HG03159 (cell line): Measurements from ENCODE around the gene OSMR.
"Not testable (repeated sequence)": the region's sequence is repeated elsewhere in the genome, so short reads cannot be mapped to it uniquely, and the experiment has no call there.

Experiments used
- ATAC-seq: cut with Tn5 transposase; IDR thresholded peaks from one replicate; pipeline ENCODE4 v1.9.1; 2021; ENCODE audit warnings: mild to moderate bottlenecking, moderate library complexity; ENCODE audit not compliant: unreplicated experiment

Gene OSMR

DNA sequence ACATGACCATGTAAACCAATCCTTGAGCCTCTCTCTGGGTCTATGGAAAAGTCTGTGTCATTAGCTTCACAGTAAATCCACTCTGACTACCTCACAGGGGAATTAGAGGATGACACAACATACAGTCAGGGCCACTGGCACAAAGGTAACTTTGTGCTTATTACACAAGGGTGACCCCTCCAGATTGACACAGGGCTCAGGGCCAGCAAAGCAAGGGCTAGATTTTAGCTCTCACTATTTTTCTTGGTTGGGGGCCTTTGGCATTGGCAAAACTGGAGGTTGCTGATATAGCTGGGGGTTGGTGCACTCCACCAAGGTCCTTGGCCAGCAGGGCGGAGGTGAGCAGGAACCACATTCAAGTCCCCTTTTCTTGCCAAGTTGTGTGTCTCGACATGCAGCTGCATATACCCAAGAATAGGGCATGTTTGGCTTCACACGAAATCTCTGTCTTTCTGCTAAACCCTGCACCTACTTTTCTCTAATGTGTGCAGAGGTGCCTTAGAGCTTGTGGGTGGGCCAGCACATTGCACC is 15.2 kb upstream of the OSMR start:
- ATAC-seq: no peak

DNA sequence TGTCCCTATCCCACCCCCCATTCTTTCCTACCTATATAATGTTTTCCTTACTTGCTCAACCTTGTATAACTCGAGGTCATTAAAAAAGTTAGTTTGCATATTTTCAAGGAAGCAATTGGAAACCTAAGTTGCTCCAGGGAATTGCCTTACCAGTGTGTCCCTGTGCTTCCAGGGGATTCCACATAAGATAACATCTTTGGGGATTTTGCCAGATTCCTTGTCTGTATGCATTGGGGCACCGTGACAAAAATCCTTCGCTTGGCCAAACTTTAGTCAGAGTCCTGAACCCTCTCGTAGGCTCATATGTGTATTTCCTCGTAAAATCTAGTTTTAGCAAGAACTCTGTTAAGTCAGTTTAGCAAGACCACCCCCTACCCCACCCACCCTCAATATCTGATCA is 14.7 kb upstream of the OSMR start:
- no peak for ATAC-seq

DNA sequence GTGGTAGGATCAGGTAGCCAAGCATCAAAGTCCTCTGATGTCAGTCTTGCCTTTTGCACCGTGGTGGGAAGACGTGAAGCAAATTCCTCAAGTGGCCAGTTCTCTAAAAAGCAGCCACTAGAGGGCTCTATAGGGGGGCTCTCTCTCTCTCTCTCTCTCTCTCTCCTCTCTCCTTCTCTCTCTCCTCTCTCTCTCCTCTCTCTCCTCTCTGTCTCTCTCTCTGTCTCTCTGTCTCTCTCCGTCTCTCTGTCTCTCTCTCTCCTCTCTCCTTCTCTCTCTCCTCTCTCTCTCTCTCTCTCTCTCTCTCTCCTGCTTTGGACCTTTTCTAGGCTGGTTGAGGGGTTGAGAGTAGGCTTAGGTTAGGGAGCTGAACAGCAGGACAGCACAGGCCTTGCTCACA is 13.9 kb upstream of the OSMR start:
- no peak for ATAC-seq

DNA sequence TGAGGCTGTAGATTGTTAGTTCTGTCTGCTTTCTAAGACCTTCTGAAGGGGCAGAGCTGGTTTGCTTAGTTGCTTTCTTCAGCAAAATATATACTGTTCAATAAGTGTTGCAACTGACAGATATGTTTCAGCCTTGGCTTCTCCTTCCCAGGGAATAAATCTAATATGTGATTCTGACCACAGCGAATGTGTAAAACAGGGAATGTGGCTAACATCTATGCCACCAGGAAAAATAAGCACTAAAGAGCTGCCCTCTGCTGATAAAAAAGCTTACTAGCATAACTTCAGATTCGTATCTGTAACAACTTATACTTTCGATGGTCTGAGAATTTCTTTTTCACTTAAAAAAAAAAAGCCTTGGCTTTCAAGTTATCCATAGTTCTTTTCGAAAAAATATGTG is 13.0 kb upstream of the OSMR start:
- no peak for ATAC-seq

DNA sequence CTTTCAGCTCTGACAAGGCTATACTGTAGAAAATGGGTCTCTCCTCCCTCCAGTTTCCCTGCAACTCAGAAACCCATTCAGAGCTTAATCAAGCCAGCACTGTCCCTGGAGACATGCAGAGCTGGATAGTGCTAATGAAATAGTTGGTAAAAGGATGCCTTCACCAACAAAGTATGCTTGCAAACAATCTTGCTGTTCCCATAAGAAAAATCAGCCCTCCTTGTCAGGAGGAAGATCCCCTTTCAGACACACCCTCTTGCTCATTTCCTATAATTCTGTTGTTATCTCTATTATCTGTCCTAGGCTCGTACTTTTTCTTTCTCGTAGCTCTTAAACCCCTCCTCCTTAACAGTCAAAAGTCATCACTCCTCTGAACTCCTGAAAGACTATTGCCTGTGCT is 9.9 kb upstream of the OSMR start:
- no peak for ATAC-seq

DNA sequence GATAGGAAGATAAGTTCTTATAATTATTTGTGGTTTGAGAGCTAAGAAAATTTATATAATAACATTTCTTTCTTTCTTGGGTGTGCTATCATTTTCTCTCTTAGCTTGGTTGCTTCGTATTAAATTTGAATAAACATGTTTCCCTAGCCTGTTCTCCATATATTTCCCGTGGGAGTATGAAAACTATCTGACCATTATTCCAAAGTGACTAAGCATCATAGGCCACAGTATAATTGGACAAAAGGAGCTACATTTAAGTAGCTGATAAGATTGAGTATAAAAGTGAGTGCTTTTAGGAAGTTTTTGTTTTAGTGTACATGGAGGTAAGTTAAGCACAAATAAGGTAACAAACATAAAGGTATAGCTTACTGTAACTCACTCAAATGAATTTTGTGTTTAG is 8.4 kb upstream of the OSMR start:
- no peak for ATAC-seq

DNA sequence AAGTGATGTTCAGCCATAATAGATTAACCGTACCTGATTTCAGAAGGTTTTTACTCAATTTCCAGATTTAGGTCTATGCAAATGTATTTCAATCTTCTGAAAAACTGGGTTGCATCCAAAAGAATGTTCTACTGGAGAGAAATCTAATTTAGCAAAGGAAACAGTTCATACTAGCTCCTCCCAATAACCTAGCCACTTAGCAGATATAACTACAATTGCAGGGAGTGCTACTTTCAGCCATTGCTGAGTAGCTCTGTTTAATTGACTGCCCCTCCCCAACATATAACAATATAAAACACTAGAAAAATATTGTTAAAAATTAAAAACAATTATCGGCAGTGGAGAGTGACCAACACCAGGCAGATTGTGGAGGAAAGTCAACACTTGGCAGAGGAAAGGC is 7.9 kb upstream of the OSMR start:
- no peak for ATAC-seq

DNA sequence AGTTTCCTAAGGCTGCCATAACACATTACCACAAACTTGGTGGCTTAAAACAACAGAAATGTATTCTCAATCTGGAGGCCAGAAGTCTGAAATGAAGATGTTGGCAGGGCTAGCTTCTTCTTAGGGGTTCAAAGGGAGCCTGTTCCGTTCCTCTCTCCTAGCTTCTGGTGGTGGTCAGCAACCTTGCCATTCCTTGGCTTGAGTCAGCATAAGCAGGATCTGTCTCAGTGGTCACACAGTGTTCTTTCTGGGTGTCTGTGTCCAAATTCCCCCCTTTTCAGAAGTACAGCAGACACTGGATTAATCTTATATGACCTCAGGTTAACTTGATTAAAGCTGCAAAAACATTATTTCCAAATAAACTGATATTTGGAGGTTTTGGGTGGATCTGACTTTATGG is 2.1 kb upstream of the OSMR start:
- no peak for ATAC-seq

DNA sequence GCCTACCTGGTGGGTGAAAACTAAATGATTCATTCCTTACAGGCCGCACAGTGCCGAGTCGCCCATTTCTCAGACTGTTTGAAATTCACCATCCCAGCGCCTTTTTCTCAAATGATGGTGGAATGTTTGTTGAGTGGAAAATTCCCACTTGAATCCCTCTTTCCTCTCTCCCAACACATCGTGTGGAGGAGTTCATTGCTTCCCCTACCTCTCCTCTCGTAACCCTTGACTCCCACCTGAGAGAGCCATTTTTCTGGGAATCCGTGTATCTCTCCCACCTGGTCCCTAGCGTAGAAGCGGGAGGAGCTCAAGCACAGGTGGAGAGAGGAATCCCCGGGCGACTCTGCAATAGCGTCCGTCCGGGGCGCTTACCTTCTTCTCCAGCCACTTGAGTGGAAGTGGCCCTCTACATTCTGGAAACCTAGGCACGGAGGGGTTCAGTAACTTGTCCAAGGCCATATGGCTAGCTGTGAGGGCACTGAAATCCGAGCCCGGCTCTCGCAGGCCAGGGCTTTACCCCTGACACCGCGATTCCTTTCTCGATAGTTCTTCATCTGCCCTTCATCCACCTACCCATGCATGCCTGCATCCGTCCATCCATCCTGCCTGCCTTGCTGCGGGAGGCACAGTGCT is 683 bp downstream of the OSMR start:
- ATAC-seq: no peak

DNA sequence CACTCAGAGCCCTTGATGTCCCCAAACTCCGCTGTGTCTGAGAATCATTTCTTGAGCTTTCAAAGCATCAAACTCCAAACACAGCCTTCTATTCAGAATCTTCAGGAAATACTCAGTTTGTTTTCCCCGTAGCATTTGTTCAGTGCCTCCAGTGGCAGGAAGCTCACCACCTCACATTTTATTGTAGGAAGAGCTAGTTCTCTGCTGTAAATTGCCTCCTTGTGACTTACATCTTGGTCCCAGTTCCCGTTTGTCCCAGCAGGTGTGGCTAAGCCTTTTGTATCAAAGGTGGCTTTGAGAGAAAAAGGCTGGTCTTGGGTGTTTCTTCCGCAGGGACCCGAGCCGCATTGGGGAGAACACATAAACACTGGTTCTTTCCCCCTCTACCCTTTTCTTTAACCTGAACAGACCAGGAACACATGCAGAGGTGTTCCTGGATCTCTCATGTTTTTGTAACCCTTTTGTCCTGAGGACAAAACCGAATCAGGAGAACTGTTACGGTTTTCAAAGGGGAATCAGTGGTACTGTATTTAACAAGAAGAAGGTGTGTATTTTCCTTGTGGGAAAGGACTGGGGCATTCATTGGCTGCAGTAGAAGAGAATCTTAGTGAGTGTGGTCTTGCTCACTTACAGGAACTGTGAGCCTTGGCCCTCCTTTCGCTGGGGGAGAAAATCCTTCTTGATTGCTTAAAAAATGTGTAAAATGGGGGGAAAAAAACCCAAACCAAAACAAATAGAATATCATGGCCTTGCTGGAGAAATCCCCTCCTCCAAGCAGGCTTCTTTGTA is 1.9 kb downstream of the OSMR start:
- ATAC-seq: no peak

DNA sequence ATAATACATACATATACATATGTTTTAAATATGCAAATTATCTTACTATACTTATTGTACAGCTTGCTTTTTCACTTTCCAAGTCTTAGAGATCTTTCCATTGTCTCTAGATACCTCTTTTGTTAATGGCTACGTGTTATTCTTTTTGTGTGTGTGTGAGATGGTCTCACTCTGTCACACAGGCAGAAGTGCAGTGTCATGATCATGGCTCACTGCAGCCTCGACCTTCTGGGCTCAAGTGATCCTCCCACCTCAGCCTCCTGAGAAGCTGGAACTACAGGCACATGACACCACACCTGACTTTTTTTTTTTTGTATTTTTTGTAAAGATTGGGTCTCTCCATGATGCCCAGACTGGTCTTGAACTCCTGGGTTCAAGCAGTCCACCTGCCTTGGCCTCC is 2.8 kb downstream of the OSMR start:
- ATAC-seq: no peak

DNA sequence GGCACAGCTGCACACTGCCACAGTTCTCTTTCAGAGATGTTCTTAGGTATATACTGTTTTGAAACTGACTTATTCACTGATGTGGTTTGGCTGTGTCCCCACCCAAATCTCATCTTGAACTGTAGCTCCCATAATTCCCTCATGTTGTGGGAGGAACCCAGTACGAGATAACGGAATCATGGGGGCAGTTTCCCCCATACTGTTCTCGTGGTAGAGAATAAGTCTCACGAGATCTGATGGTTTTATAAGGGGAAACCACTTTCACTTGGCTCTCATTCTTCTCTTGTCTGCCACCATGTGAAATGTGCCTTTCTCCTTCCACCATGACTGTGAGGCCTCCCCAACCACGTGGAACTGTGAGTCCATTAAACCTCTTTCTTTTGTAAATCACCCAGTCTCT is 5.8 kb downstream of the OSMR start:
- ATAC-seq: not testable (repeated sequence)

DNA sequence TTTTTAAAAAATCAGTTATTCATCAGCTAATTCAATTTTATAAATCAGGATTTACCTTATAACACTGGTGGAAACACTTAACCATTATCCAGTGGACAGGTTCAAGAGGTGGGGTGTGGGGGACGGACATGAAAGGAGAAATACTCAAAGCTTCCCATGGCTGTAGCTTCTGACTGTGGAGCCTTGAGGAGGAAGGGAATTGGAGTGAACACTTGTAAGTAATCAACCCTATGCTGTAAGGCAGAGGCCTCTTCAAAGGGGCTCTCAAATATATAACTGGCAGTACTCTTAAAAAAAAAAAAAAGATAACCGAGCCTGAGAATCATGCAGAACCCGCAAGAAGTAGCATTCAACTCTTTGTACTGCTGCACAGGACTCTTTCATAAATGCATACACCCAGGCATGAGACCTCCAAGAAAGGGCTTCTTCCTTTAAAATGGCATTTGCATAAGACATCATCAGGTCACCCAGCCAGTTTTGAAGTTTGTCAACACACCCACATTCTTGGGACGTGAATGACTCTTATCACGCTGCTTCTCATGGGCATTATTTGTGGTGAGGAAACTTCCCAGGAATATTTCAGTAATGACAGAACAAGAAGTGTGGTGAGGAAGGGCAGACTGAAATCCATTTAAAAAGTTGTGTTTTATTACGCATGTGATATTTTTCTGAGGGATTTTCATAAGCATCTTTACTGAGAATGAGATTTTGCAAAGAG is 8.1 kb downstream of the OSMR start:
- no peak for ATAC-seq

DNA sequence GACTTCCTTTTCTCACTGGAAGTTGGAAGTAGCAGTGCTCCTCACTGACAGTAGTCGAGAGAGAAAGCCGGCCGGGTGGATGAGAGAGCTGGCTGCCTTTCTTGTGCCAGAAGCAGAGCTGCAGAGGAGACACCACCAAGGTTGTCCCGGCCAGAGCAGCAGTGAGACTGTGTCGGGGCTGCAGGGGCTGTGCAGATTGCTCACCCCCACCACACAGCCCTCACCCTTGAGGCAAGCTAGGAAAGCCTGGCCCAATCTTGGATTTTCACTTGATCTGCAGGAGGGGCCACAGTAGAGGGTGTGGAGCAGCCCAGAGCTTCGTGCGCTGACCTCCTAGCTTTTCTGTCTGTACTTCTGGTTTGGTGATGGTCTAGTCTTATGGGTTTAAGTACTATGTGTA is 9.1 kb downstream of the OSMR start:
- ATAC-seq: no peak

DNA sequence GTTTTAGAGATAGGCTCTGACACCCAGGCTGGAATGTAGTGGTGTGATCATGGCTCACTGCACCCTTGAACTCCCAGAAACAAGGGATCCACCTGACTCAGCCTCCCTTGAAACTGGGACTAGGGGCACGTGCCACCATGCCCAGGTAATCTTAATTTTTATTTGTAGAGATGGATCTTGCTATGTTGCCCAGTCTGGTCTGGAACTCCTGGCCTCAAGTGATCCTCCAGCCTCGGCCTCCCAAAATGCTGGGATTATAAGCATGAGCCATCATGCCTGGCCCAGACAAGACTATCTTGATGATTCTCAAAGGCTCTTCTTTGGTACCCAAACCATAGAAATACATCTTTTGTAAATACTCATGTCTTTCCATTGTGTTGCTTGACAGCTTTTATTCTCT is 10.8 kb downstream of the OSMR start:
- ATAC-seq: no peak

DNA sequence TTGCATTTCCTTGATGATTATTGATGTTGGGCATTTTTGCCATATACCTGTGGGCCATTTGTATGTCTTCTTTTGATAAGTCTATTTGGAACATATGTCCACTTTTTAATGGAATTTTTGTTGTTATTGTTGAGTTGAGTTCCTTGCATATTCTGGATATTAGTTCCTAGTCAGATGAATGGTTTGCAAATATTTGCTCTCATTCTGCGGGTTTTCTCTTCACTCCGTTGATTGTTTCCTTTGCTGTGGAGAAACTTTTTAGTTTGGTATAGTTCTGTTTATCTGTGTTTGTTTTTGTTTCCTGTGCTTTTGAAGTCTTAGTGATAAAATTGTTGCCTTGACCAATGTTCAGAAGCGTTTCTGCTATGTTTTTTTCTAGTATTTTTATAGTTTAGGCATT is 13.0 kb downstream of the OSMR start:
- ATAC-seq: no peak

DNA sequence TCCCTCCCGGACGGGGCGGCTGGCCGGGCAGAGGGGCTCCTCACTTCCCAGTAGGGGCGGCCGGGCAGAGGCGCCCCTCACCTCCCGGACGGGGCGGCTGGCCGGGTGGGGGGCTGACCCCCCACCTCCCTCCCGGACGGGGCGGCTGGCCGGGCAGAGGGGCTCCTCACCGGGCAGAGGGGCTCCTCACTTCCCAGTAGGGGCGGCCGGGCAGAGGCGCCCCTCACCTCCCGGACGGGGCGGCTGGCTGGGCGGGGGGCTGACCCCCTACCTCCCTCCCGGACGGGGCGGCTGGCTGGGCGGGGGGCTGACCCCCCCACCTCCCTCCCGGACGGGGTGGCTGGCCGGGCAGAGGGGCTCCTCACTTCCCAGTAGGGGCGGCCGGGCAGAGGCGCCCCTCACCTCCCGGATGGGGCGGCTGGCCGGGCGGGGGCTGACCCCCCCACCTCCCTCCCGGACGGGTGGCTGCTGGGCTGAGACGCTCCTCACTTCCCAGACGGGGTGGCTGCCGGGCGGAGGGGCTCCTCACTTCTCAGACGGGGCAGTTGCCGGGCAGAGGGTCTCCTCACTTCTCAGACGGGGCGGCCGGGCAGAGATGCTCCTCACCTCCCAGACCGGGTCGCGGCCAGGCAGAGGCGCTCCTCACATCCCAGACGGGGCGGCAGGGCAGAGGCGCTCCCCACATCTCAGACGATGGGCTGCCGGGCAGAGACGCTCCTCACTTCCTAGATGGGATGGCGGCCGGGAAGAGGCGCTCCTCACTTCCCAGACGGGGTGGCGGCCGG is 16.4 kb downstream of the OSMR start:
- ATAC-seq: not testable (repeated sequence)

DNA sequence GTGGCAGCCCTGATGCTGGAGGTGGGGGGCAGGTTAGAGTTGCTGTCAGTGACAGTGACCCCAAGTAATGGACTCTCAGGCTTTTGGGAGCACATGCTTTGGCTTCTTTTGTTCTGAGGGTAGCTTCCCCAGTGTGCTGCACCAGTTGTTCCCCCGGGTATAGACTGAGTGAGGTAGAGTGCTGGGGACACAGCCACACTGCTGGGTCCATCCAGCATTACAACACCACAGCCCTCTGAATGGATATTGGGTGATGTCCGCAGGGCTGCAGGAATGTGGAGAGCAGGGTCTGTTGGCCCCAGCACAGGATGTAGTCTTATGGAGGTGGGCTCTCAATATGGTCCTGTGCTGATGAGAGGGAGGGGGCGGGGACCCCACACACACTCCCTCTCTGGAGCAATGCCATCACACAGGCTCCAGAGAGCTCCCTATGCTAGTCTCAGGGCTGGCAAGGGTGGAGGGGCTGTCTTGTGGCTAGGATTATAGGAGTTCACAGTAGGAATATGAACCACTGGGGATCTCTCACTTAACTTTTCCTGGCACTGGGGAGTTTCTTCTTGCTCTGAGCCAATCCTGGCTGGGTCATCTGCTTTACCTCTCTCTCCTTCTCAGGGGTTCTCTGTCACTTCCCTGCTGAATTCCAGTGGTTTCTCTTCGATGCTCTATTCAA is 20.7 kb downstream of the OSMR start:
- ATAC-seq: no peak

DNA sequence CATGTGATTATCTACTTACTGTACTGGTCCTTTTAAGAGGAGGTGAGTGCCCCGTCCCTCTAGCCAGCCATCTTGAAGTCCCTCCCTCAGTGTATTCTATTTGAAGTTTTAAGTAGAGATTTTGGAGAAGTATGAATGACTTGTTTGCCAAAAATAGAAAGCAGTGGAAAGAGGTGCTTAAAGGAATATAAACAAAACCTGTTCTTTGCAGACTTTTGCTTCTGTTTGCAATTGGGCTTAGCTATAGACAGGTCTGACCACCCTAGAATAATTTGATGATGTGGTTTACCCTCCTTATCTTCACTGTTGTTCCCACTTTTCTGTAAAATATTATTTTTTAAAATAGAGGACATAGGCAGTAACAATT is 21.2 kb downstream of the OSMR start:
- ATAC-seq: no peak

DNA sequence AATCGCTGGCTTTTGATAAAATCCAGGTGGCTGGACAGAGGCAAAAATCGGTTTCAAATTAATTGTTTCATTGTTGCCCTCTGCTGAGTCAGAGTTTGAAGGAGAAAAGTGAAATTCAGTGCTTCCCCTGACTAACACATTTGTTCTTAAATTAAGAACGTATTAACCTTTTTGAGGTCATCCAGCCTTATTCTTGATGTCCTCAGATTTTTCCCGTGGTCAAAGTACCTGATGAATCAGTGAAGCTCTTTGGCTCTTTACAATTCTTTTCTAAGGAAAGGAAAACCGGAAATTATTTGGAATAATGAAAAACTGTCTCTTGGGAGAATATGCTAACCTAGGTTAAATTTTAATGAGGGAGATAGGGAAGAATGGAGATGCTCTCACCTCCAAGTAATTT is 21.6 kb downstream of the OSMR start:
- ATAC-seq: no peak

DNA sequence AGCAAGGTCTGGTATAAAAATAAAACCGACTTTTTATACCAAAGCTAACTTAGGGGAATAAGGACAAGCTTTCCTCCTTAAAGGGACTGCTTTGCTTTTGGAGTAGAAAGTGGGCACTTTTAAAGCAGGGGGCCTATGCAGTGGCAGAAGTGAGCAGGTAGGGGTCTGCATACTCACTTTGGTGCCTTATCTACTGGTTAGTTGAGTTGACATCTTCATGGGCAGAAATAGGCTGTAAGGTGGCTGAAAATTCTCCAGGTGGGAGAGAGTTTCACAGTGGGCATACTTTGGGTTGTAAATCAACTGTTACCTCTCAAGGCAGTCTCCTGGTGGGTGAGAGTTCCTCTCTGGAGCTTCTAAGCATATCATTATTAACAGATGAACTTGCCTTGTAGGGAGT is 24.8 kb downstream of the OSMR start:
- no peak for ATAC-seq
